Tibial nerve (tissue), 3 donors: ENCODE measurements around the gene SLC35G2.

Experiments
- CTCF ChIP-seq, 5 experiments: fragments of 200-600 bp in 3 of 5; fragments of 450-650 bp in 2 of 5; sonication (generic) in 3 of 5; IDR thresholded peaks; one replicate each; pipeline ENCODE4 v1.5.1; 2016 to 2019; ENCODE audit warnings: antibody characterized with exemption in 5 of 5, mild to moderate bottlenecking in 3 of 5, moderate library complexity in 2 of 5
- POLR2A ChIP-seq, 2 donors: fragments of 450-650 bp; IDR thresholded peaks; one replicate each; pipeline ENCODE4 v1.6.1; 2017; ENCODE audit warnings: antibody characterized with exemption in 2 of 2, mild to moderate bottlenecking in 2 of 2, moderate library complexity in 2 of 2

GRCh38 chr3:136819392-136819730 lies 435 bp downstream of the SLC35G2 start:
- TF ChIP-seq CTCF (IDR thresholded peaks at IDR 0.05) (no peak), POLR2A (IDR thresholded peaks at IDR 0.05) (no peak)
